Stimulated activated CD4-positive, alpha-beta T cell treated with anti-CD3 and anti-CD28 coated beads, Interleukin-15, amount 100 ng/mL, for 24 hours (primary cell): Measurements from ENCODE around the gene NSUN2.

Source experiments
- DNase-seq: peaks from one replicate; pipeline ENCODE4 v3.0.0-alpha.2; 2020

NSUN2 gene

DNA sequence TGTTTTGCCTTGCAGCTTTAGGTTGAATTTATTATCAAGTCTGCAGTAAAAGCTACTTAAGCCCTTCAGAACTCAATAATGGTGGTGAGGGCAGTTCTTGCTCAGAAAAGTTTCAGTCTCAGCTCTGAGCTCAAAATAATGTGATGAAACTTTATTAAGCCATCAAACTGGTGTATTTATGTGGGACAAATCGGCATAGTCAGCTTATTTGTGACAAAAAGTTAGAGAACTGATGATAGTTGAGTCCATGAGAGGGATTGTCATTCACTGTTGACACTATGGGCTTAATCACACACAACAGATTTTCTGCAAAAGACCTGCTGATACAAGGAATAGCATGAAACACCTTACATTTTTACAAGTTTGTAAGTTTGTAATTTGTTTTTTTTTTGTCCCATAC lies 9.8 kb upstream of the NSUN2 start:
- no peak for DNase-seq

DNA sequence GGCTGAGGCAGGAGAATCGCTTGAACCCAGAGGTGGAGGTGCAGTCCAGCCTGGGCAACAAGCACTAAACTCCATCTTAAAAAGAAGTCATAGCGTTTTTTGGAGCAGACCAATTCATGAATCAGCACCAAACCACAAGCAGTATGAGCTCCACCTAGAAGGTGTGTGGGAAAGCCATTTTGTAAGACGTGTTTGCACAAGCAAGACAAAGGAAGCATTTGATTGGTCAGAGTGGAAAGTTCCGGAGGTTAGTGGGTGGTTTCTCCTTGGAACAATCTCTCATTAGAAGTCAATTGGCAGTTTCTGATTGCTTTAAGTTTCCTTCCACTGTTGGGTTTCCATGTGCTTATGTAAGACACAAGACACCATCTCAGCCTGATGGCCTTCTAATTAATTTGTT lies 5.4 kb upstream of the NSUN2 start:
- DNase-seq = no peak

DNA sequence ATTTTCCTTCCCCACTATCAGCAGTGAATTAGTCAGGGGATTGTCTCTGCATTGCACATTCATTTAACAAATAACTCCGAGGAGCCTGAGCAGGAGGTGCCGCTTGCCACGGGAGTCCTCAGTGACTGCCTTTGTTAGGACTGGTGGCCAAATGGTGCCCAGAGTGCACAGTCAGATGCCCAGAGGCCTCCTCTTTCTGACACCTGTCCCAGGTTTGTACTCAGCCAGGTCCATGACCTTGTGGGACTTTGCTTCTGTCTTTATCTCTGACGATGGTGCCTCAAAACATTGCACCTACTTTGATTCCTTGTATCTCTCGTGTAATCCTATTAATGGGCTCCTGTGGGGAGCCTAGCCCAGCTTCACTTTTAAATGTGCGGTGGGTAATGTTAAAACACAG lies 4.7 kb upstream of the NSUN2 start:
- no peak for DNase-seq

DNA sequence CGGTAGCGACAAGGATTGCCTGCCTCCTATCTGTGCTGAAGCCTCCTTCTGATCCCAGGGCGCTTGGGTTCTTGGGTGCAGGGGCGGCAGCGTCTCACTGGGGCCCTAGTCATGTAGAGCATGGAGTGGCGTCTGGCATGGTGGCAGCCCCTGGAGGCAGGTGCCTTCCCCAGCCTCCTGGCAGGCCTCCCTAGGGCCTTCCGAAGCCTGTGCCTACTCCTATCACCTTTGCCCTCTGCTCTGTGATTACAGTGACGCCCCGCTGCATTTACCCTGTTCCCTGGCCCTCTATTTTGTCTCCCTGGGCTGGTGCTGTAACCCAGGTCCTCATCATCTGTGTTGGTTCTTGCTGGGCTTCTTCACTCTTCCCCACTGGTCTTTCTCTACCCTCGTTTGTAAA lies 4.2 kb upstream of the NSUN2 start:
- no peak for DNase-seq

DNA sequence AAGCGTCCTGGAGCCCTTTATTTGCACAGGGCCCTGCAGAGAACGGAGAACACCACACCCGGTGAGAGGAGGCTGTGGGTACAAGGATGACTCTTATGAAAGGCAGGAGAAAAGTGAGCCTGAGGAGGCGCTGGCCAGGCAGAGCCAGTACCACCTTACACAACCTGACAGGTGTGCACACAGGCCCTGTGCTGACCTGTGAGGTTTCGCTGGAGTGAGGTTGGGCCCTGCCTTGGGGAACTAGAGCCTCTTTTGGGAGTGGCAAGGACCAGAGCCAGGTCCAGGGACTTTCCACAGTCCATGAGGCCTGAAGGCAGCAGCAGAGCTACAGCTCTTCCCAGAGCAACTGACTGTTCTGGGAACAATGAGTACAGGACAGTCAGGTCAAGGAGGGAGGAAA lies 3.4 kb upstream of the NSUN2 start:
- DNase-seq = no peak

DNA sequence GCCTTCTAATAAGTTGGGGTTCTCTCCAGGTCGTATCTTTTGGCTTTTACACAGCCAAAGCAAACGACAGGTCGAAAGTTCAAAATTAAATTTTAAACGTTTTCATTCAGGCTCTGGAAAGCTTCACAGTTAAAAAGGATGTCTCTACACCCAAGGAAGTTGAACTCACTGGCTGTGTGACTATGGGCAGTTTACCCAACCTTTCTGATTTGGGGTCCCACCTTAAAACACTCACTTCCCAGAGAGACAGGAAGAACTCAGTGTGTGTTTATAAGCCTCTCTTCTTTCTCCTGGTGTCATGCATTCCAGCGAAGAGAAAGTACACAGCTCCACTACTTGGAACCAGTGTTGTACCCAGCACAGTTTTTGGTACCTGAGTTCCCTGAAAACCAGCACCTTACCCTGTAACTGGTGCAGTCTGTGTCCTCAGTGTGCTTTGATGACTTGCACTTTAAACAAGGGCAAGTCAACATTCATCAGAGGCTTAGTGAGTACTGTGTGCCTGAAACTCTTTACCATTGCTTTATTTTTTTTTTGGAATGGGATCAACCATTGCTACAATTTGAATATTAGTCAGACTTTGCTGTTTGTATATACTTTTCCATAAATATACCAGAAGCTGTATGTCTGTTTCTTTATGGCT lies 2.1 kb upstream of the NSUN2 start:
- DNase-seq = no peak

DNA sequence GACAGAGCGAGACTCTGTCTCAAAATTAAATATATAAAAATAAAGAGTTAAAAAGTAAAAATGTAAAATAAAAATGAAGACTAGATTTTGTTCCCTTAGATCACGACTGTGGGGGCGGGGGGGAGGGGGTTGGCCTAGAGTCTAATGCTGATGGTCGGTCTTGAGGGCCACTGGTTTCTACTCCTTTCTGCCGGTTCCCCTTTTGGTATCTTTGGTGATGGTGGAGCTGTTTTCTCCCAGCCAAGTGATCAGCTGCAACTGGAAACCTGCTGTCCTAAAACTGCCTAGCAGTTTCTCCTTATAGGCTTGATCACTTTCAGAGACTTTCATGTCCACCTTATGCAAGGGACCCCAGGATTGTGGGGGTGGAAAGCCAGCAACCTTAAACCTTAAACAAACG lies 1.5 kb upstream of the NSUN2 start:
- no peak for DNase-seq

DNA sequence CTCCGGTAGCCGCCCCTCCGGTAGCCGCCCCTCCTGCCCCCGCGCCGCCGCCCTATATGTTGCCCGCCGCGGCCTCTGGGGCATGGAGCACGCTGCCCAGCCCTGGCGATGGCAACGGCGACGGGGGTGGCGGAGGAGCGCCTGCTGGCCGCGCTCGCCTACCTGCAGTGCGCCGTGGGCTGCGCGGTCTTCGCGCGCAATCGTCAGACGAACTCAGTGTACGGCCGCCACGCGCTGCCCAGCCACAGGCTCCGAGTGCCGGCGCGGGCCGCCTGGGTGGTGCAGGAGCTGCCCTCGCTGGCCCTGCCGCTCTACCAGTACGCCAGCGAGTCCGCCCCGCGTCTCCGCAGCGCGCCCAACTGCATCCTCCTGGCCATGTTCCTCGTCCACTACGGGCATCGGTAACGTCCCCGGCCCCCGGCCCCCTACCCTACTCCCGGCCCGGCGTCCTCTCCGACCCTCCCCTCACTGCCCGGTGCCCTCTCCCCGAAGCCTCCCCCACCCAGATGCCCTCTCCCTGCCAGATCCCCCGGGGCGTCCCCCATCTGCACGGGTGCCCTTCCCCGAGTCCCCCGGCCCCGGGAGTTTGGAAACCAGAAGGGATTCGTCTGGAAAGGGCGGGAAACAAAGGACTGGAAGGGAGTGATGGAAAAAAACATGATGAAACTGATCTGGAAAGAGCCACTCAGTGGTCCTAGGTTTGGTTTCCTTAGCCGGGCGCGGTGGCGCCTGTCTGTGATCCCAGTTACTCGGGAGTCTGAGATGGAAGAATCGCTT lies 813 bp upstream of the NSUN2 start:
- no peak for DNase-seq

DNA sequence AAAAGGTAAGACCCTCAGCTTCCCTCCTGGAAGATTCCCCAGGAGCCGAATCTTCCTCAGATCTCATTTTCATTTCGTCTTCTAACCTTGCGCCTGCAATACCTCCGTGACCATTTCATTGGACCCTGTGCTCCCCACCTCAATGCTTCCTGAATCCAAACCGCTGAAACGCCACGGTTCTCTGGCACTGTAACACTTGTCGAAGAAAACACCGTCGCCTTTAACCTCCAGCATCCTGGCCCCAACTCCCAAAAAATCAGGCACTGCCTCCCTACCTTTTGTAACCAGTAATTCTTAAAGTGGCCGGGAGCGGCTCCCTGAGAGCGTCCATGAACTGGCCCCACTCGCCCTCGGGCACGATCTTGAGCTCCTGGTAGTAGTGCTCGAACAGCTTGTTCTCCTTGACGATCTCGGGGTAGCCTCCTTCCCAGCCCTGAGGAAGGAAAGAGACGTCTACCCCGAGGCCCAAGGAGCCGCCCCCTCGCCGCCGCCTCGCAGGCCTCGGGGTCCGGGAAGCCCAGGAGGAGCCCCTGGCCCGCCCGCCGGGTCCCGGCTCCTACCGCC lies 438 bp downstream of the NSUN2 start:
- DNase-seq = no peak

DNA sequence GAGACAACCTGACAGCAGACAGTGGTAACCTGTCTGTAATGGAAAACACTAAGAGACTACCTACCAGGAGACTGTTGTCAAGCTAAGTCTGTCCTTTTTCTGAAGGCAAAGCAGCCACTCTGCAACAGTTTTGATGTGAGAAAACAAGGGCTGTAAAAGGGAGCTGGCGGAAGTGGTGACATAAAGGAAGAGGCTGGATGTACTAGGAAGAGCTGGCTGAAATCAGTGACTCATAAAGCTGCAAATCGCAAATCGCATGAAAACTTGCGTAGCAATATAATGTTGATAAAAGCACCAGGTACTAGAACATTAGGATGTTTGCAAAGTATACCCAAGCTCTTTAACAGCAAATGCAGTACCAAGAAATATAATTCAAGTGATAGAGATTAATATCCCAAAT lies 1.4 kb downstream of the NSUN2 start:
- no peak for DNase-seq

DNA sequence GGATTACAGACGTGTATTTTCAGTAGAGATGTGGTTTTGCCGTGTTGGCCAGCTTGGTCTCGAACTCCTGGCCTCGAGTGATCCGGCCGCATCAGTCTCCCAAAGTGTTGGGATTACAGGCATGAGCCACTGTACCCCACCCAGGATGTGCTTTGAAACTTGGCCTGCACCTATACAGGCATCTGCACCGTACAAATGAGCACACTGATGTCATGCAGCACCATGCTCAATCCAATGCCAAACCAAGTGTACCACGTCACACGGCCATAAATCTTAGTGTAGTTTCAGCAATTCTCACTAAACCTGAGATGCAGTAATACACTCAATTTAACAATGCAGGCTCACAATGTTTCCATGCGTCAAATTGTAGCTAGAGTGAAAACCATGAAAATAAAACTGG lies 6.3 kb downstream of the NSUN2 start:
- DNase-seq = no peak

DNA sequence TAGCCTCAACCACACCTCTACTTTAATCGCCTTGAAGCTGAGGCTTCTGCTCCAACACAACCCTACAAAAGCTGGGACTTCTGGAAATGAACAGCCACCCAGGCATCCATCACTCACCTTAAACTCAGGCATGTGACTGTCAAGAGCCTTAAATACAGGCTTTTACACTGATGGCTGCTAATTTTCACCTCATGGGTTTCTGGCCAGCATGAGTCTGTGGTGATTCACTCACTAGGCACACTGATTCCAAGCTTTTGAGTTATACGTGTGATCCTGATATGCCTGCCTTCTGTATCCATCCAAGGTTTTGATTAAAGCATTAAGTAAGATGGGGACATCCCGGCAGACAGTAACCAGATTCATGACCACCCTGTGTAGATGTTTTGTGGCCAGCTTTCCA lies 8.9 kb downstream of the NSUN2 start:
- DNase-seq = no peak

DNA sequence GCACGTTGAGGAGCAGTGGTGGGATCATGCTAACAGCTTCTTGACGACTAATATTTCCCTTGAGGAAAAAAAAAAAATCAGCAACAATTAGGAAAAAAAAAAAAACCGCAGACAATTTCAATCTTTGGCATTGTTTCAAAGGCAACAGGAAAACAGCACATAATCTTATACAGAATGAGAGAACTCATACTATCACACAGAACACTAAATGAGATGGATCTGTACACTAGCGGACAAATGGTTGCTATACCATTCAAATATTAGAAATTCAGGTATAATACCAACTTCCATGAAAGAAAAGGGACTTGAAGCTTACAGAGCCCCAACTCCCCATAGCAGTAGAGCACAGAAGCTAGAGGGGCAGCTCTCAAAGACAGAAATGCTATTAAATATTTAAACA lies 9.6 kb downstream of the NSUN2 start:
- DNase-seq = no peak

DNA sequence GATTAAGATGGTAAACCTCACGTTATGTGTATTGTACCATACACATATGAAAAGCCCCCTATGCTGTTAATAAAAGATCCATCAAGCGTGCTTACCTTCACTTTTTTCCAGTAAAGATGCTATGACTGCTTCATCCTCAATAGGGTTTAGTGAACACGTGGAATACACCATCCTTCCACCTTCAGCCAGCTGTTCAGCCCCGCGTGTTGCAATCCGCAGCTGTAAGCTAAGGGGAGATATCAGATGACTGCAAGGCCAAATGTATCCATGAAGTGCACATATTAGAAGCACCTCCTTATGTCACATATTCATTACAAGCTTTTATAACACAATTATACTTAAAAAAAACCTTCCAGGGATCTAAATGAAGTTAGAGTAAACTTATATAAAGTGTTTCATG lies 16.2 kb downstream of the NSUN2 start:
- DNase-seq = no peak

DNA sequence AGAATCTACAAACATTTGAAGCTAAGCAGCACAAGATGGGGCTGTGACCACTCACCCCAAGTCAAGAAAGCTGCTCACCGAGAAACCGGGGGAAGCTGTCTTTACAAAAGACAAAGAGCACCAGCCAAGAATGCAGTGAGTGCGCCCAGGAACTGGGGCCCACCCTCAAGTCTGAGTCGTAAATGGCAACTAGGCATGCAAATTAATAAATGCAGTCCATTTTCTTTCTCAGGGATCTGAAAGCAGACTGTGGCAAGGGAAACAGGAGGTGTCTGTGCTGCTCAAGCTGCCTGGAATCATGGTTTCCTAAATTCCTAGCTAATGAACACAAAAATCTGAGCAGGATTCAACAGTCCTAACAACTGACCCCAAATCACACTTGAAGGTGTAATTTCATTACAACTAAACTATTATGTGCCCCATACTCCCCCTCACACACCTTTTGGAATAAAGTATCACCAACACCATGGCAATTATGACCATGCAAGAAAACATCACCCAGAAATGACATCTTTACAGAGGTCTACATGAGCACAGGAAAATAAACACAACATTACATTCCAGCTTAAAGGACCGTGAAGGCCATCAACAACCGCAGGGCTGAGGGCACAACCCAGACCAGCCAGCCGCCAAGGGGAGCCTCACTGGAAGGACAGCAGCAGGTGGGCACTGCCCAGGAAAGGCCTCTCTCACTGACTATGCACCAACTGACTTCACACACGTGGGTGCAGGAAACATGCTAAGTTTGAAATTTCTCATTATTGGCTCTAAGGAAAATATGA lies 17.6 kb downstream of the NSUN2 start:
- DNase-seq = no peak

DNA sequence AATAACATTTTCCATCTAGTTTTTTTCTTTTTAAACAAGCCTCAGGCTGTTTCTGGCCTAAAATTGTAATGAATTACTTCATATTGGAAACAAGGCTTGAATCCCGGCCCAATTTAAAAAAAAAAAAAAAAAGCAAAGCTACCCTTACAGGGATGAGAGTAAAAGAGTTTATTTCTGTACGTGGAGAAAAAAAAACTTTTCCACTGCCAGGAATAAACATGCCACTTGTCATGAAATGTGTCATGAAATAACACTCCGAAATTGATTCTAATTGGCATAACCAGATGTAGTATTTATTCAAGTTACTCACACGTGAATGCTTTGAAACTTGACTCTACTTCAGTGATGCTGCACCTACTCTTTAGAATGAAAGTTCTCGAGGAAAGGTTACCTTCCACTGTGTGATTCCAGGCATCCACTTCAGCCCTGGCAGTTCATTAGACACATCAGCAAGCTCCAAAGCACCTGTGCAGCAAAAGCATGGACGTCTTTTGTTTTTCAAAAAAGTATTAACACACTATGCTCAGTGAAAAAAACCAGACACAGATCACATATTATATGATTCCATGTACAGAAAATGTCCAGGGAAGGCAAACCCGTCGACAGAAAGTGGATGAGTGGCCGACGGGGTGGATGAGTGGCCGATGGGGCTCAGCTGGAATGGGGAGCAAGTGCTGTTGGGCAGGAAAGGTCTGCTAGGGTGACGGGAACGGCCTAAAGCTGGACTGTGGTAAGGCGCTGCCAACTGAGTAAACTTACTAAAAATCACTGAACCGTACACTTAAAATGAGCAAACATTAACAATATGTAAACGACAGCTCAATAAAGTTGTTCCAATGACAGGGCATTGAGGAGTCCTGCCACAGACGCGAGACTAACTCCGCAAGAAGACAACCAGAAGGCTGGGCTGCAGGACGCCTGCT lies 21.2 kb downstream of the NSUN2 start:
- DNase-seq = no peak

DNA sequence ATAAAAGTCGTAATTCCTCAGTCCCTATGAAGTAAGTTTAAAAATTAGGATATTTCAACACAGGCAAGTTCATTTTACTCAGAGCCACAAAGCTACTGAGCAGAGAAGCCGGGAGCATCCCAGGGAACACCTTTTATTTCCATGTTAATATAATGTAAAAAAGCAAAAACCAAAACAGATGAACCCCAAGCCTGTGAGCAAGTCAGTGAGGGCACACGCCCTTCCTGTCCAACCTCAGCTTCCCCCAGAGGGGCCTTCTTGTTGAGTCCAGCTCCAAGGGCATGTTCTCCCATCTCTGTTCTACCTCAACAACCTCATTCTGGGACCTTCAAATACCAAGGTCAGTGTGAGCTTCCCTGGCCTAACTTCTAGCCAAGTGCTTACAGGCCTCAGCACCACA lies 24.8 kb downstream of the NSUN2 start:
- DNase-seq = no peak

DNA sequence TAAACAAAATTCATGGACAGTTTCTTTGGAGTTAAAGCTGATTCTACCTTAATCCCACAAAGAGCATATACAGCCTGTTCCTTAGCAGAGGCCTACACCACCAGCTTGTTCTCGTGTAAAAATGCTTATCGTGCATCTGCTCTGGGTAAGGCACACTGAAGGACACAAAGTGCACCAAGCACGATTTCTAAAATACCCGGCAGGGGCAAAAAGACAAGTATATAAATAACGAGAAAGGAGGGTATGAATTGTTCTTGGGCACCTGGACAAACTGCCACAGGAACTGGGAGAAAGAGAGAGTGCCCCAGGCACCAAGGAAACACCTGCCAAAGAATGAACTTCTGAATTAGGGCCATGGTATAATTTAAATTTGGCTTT lies 25.3 kb downstream of the NSUN2 start:
- no peak for DNase-seq

DNA sequence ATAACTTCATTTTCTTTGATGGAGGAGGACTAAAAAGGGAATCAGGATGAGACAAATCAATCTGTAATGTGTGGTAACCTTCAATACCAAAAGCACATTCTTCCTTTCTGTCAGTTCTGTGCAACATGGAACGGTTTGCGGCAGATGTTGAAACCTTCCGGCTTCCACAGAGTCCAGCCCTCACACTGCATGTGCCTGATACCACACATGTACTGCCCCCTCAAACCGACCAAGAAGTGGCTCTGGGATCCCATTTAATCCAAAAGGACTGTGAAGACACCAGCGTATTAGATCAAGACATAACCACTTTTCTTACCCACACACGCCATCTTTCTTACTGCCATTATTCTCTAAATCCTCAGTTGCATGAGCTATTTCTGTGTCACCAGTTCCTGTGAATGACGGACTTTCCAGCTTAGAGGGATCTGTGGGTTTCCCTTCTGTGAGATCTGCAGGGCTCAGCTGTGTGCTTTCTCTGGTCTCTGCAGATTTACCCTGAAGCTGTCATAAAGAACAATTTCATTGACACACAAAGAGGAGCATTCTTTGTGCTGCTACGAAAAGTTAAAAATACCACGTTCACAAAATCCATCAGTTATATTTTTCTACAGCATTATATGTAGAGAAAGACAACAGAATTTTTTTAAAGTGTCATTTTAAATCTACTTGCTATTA lies 25.8 kb downstream of the NSUN2 start:
- DNase-seq = no peak

DNA sequence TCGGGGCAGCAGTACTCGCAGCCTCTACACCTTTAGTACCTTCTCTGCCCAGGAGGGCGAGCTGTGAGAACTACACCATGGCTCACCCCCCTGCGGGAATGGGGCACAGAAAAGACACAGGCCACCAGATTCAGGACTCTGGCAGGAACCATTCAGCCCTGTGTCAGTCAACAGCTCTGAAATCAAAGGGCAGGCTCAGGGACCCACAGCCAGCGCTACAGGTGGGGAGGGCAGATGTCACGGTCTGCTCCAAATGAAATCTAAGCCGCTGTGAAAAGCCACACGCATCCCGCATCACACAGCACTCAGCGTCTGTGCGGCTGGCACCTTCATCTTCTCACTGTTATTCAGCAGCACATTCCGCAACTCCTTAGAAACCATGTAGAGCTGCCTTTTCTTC lies 27.9 kb downstream of the NSUN2 start:
- no peak for DNase-seq

DNA sequence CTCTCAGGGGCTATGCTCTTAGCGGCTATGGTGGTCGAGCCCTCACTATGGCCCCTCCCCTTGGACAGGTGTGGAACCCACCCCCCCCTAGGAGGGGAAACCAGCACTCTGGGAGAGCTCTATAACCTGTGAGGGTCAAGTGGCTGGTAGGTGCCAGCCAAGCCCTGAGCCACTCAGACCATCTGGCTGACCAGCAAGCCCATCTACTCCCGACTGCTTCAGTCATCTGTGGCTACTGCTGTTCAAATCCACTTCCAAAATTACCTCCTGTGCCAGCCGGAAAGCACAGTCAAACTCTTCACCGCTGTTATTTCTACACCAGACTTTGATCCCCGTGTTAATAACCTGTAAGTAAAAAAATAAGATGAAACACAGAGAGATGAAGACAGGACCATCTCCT lies 28.5 kb downstream of the NSUN2 start:
- DNase-seq = no peak

DNA sequence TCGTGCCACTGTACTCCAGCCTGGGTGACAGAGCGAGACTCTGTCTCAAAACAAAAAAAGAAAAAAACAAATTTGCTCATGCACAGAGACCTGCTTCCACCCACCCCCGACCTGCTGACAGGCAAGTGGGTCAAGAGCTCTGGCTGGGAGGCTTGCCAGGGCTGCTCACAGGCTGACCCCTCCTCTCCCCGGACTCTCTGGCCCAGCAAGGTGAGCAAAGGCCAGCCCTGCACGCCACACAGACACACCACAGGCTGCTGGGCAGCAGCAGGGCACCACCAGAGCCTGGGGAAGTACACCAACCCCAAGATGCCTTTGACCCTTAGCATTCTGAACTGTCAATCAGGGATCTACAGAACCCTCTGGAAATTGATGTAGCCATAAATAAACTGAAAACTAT lies 29.2 kb downstream of the NSUN2 start:
- DNase-seq = no peak
